H1 (cell line): ENCODE measurements around the gene ROR1. TPM values are rescaled to one million over a fixed set of nuclear protein-coding genes. Genes with fewer than 3 reads are reported as not detected.

Experiments
- CTCF ChIA-PET: fragments of 300-600 bp; sonication (Branson Sonifier 250); formaldehyde crosslinking; loops from one replicate; lab custom pipeline; 2021; ENCODE audit not compliant: partially characterized antibody; lab: Charles Lee
- POLR2A ChIA-PET: fragments of 300-600 bp; sonication (Branson Sonifier 250); formaldehyde crosslinking; loops from one replicate; lab custom pipeline; 2021; ENCODE audit warnings: inconsistent platforms; ENCODE audit not compliant: partially characterized antibody; lab: Charles Lee
- DNase-seq, 2 experiments: peaks; one replicate each; pipeline versions ENCODE4 v3.0.0 to v3.0.0-alpha.2; 2010 to 2022; ENCODE audit warnings: low spot score in 2 of 2, low read depth in 1 of 2, mixed read lengths in 1 of 2
- FAIRE-seq: peaks from 2 replicates; lab custom pipeline; 2011; peaks lifted over from hg19 to GRCh38; lab: Jason Lieb, UNC
- H2AFZ ChIP-seq: 2 replicates; pipeline ENCODE4 v1.8.1; 2012; ENCODE audit warnings: low read length, inconsistent platforms
- H2AK5ac ChIP-seq: 2 replicates; pipeline ENCODE4 v1.6.1; 2013; ENCODE audit warnings: low read depth, low read length
- H2BK120ac ChIP-seq: replicated peaks from 2 replicates; pipeline ENCODE3; 2013; ENCODE audit warnings: low read depth, low read length, inconsistent platforms
- H2BK12ac ChIP-seq: 2 replicates; pipeline ENCODE4 v1.6.1; 2013; ENCODE audit warnings: low read depth, low read length
- H2BK15ac ChIP-seq: 2 replicates; pipeline ENCODE4 v1.6.1; 2013; ENCODE audit warnings: low read length
- H2BK20ac ChIP-seq: 2 replicates; pipeline ENCODE4 v1.6.1; 2013; ENCODE audit warnings: low read length
- H2BK5ac ChIP-seq: 2 replicates; pipeline ENCODE4 v1.6.1; 2013; ENCODE audit warnings: low read depth, low read length
- H3K14ac ChIP-seq: 2 replicates; pipeline ENCODE4 v1.6.1; 2013; ENCODE audit warnings: inconsistent platforms; ENCODE audit not compliant: insufficient read length
- H3K18ac ChIP-seq: 2 replicates; pipeline ENCODE4 v1.6.1; 2013; ENCODE audit warnings: low read length; ENCODE audit errors: extremely low read depth
- H3K23ac ChIP-seq: 2 replicates; pipeline ENCODE4 v1.6.1; 2013; ENCODE audit warnings: inconsistent platforms; ENCODE audit not compliant: insufficient read length
- H3K23me2 ChIP-seq: 2 replicates; pipeline ENCODE4 v1.6.1; 2013; ENCODE audit warnings: low read depth, low read length
- H3K27ac ChIP-seq: 2 replicates; pipeline ENCODE4 v1.6.1; 2011; ENCODE audit warnings: low read depth, low read length, inconsistent platforms
- H3K27me3 ChIP-seq, 4 experiments: replicated peaks in 1 of 4; 1 replicate in 1 of 4; 2 replicates in 3 of 4; pipeline versions ENCODE4 v1.6.1 to v1.8.1; 2011 to 2013; ENCODE audit warnings: low read length in 3 of 4, mild to moderate bottlenecking in 3 of 4, inconsistent platforms in 2 of 4, mixed read lengths in 2 of 4, moderate library complexity in 1 of 4; ENCODE audit not compliant: control insufficient read depth in 3 of 4, insufficient read depth in 3 of 4; ENCODE audit errors: extremely low read depth in 1 of 4
- H3K36me3 ChIP-seq, 4 experiments: 2 replicates each; pipeline versions ENCODE4 v1.6.1 to v1.8.1; 2011 to 2013; ENCODE audit warnings: mild to moderate bottlenecking in 4 of 4, low read length in 3 of 4, moderate library complexity in 2 of 4, control low read depth in 1 of 4, inconsistent platforms in 1 of 4; ENCODE audit not compliant: insufficient read depth in 4 of 4, control insufficient read depth in 2 of 4
- H3K4ac ChIP-seq: replicated peaks from 2 replicates; pipeline ENCODE3; 2013; ENCODE audit warnings: low read length, low read depth, mixed read lengths, inconsistent platforms; ENCODE audit not compliant: insufficient read length
- H3K4me1 ChIP-seq, 4 experiments: replicated peaks in 1 of 4; 1 replicate in 1 of 4; 2 replicates in 3 of 4; pipeline versions ENCODE4 v1.6.1 to v1.8.1; 2011 to 2013; ENCODE audit warnings: low read length in 3 of 4, inconsistent platforms in 2 of 4, mixed read lengths in 1 of 4; ENCODE audit not compliant: insufficient read depth in 4 of 4, control insufficient read depth in 3 of 4
- H3K4me2 ChIP-seq, 2 experiments: 2 replicates each; pipeline versions ENCODE4 v1.6.1 to v1.8.1; 2011 to 2013; ENCODE audit warnings: low read depth in 2 of 2, low read length in 2 of 2, control low read depth in 1 of 2, inconsistent platforms in 1 of 2, mild to moderate bottlenecking in 1 of 2; ENCODE audit not compliant: insufficient read depth in 1 of 2
- H3K4me3 ChIP-seq, 4 experiments: fragments of 200-600, 300-600 bp in 1 of 4; sonication (generic), shearing (Covaris generic), sonication (Bioruptor Twin) in 1 of 4; 2 replicates each; pipeline versions ENCODE4 v1.5.1 to v1.8.1; 2011 to 2016; ENCODE audit warnings: low read length in 4 of 4, low read depth in 3 of 4, control low read depth in 2 of 4, inconsistent platforms in 2 of 4, mild to moderate bottlenecking in 2 of 4, mixed read lengths in 1 of 4, moderate library complexity in 1 of 4; ENCODE audit not compliant: insufficient read depth in 2 of 4; ENCODE audit errors: extremely low read depth in 1 of 4
- H3K56ac ChIP-seq: replicated peaks from 2 replicates; pipeline ENCODE3; 2013; ENCODE audit warnings: low read depth, mild to moderate bottlenecking, mixed read lengths, low read length, inconsistent platforms; ENCODE audit not compliant: insufficient read length
- H3K79me1 ChIP-seq: 2 replicates; pipeline ENCODE4 v1.6.1; 2013; ENCODE audit warnings: low read depth, low read length, control low read depth
- H3K79me2 ChIP-seq, 2 experiments: 2 replicates each; pipeline versions ENCODE4 v1.6.1 to v1.8.1; 2012 to 2013; ENCODE audit warnings: low read length in 2 of 2, mild to moderate bottlenecking in 2 of 2, inconsistent platforms in 1 of 2; ENCODE audit not compliant: insufficient read depth in 2 of 2, control insufficient read depth in 1 of 2
- H3K9ac ChIP-seq, 4 experiments: replicated peaks in 1 of 4; 1 replicate in 1 of 4; 2 replicates in 3 of 4; pipeline versions ENCODE4 v1.6.1 to v1.8.1; 2011 to 2013; ENCODE audit warnings: low read depth in 3 of 4, low read length in 3 of 4, control low read depth in 2 of 4, mild to moderate bottlenecking in 2 of 4, moderate library complexity in 2 of 4, inconsistent platforms in 1 of 4; ENCODE audit errors: extremely low read depth in 1 of 4
- H3K9me3 ChIP-seq, 2 experiments: 2 replicates each; pipeline versions ENCODE4 v1.6.1 to v1.8.1; 2012 to 2013; ENCODE audit warnings: mild to moderate bottlenecking in 2 of 2, moderate library complexity in 2 of 2, control low read depth in 1 of 2, inconsistent platforms in 1 of 2, low read depth in 1 of 2, low read length in 1 of 2, mixed read lengths in 1 of 2; ENCODE audit not compliant: insufficient read depth in 2 of 2
- H4K20me1 ChIP-seq, 2 experiments: replicated peaks in 1 of 2; 2 replicates each; pipeline versions ENCODE3 to v1.8.1; 2011 to 2013; ENCODE audit warnings: inconsistent platforms in 2 of 2, low read length in 2 of 2, mild to moderate bottlenecking in 1 of 2; ENCODE audit not compliant: insufficient read depth in 2 of 2, control insufficient read depth in 1 of 2
- H4K5ac ChIP-seq: 2 replicates; pipeline ENCODE4 v1.6.1; 2013; ENCODE audit warnings: low read length, low read depth, mixed read lengths, inconsistent platforms; ENCODE audit not compliant: insufficient read length
- H4K8ac ChIP-seq: 2 replicates; pipeline ENCODE4 v1.8.0; 2013; ENCODE audit warnings: mild to moderate bottlenecking, moderate library complexity, low read length, inconsistent platforms; ENCODE audit not compliant: insufficient read depth; ENCODE audit errors: extremely low read depth
- H4K91ac ChIP-seq: replicated peaks from 2 replicates; pipeline ENCODE3; 2013; ENCODE audit warnings: low read length, mixed read lengths, inconsistent platforms; ENCODE audit not compliant: insufficient read length
- BACH1 ChIP-seq: IDR thresholded peaks from 2 replicates; pipeline ENCODE4 v1.6.1; 2012; ENCODE audit warnings: low read length, improper control_type of control experiment
- CEBPB ChIP-seq: IDR thresholded peaks from 2 replicates; pipeline ENCODE4 v1.6.1; 2012; ENCODE audit warnings: low read depth, low read length
- CHD2 ChIP-seq: IDR thresholded peaks from 2 replicates; pipeline ENCODE4 v1.6.1; 2012; ENCODE audit warnings: low read length, improper control_type of control experiment
- CREB1 ChIP-seq: IDR thresholded peaks from 2 replicates; pipeline ENCODE4 v1.6.1; 2012; ENCODE audit warnings: inconsistent platforms
- EGR1 ChIP-seq: IDR thresholded peaks from 2 replicates; pipeline ENCODE4 v1.6.1; 2011; ENCODE audit warnings: low read depth, low read length, borderline replicate concordance
- EZH2 ChIP-seq: fragments of 200-600 bp; sonication (generic); IDR thresholded peaks from 2 replicates; pipeline ENCODE4 v1.7.1; 2012; ENCODE audit warnings: low read depth, mild to moderate bottlenecking, moderate library complexity, low read length, inconsistent platforms; ENCODE audit not compliant: severe bottlenecking
- HDAC6 ChIP-seq: IDR thresholded peaks from one replicate; pipeline ENCODE4 v1.7.1; 2012; ENCODE audit warnings: low read depth, mild to moderate bottlenecking, inconsistent platforms, low read length, moderate library complexity
- KDM1A ChIP-seq: fragments of 200-600, 300-600 bp; sonication (generic); IDR thresholded peaks from 2 replicates; pipeline ENCODE4 v1.7.1; 2016; ENCODE audit warnings: mild to moderate bottlenecking, low read length, borderline replicate concordance
- NRF1 ChIP-seq: IDR thresholded peaks from 2 replicates; pipeline ENCODE4 v1.6.1; 2011; ENCODE audit warnings: mild to moderate bottlenecking, low read depth, low read length, improper control_type of control experiment
- POLR2A ChIP-seq, 2 experiments: IDR thresholded peaks; 1 replicate in 1 of 2; 2 replicates in 1 of 2; pipeline ENCODE4 v1.6.1; 2011; ENCODE audit warnings: low read depth in 2 of 2, low read length in 2 of 2, mild to moderate bottlenecking in 2 of 2; ENCODE audit errors: control extremely low read depth in 1 of 2
- TAF7 ChIP-seq: optimal IDR thresholded peaks from 2 replicates; pipeline ENCODE3; 2011; ENCODE audit warnings: low read depth, mild to moderate bottlenecking, inconsistent platforms, low read length, moderate library complexity, borderline replicate concordance
- TEAD4 ChIP-seq: IDR thresholded peaks from 2 replicates; pipeline ENCODE4 v1.6.1; 2012; ENCODE audit warnings: low read depth, low read length, inconsistent platforms, mixed read lengths
- WGBS, 2 experiments: shearing (Covaris generic) in 1 of 2; methylation state at CpG; one replicate each; pipeline versions ENCODE4 v1.1.6 to v1.1.7; 2013 to 2015; ENCODE audit warnings: low lambda C conversion rate in 2 of 2, mixed read lengths in 2 of 2, inconsistent platforms in 1 of 2, low coverage in 1 of 2, missing lambda C conversion rate in 1 of 2; ENCODE audit not compliant: insufficient replicate concordance in 2 of 2, insufficient coverage in 1 of 2, insufficient read length in 1 of 2; ENCODE audit errors: extremely low coverage in 1 of 2, missing lambda C conversion rate in 1 of 2; 5-methylcytosine and 5-hydroxymethylcytosine counted together
- polyA plus RNA-seq, 7 experiments: library from polyadenylated mRNA; depleted of rRNA in 3 of 7; stranded (reverse) in 5 of 7; unstranded in 2 of 7; fragments of >200 nt in 5 of 7; fragments of 200-250 nt in 2 of 7; gene quantifications; 1 replicate in 5 of 7; 2 replicates in 1 of 7; 4 replicates in 1 of 7; pipeline versions ENCODE4 v1.2.1 to v1.2.3, GENCODE V29; 2011 to 2013; ENCODE audit warnings: missing spikeins in 2 of 7, mixed read lengths in 2 of 7
- total RNA-seq: library from RNA; stranded (reverse); fragmentation: NEBNext Ultra II Directional; extraction: Animal tissue kit (Norgen Biotek cat#: 25700); gene quantifications from 2 replicates; pipeline ENCODE4 v1.2.1, GENCODE V29; 2021
- TF ChIP-seq, protein P1 (sequence below), 3 experiments: IDR thresholded peaks; 1 replicate in 2 of 3; 2 replicates in 1 of 3; pipeline versions ENCODE4 v1.5.1 to v1.6.1; 2011; ENCODE audit warnings: low read length in 3 of 3, mild to moderate bottlenecking in 3 of 3, inconsistent platforms in 2 of 3, low read depth in 1 of 3, moderate library complexity in 1 of 3; ENCODE audit not compliant: insufficient read depth in 1 of 3; ENCODE audit errors: control extremely low read depth in 1 of 3

ROR1 gene
- total and polyA plus RNA-seq, 2 of the 8 experiments (the other 6 are each of a cell fraction or from before 2014, with no cell fraction given) = 33.6 to 73.6 TPM

- Histone ChIP-seq H2BK15ac (no peak overlapping the region), H3K18ac (no peak overlapping the region), H4K8ac (no peak overlapping the region), H3K4me2 (no peak overlapping the region), H3K27ac (no peak overlapping the region), H4K91ac (no peak overlapping the region), H3K36me3 (no peaks in the 10 kb centered on the region), H3K9ac (no peak overlapping the region), H2AK5ac (no peak overlapping the region), H3K23ac (no peak overlapping the region), H3K23me2 (no peaks in the 10 kb centered on the region), H3K79me2 (peaks cover 0 to 43% of the 10 kb centered on the region in 2 experiments; a peak in 2 of 4 replicates), H3K4ac (no peak overlapping the region), H3K9me3 (no peaks in the 10 kb centered on the region), H2BK12ac (no peak overlapping the region), H2BK20ac (no peak overlapping the region), H3K4me1 (peaks cover 0 to 8% (median under 1%) of the 10 kb centered on the region in 4 experiments; a peak in 4 of 7 replicates), H3K4me3 (no peak overlapping the region), H3K56ac (no peak overlapping the region), H3K27me3 (no peaks in the 10 kb centered on the region), H3K79me1 (no peaks in the 10 kb centered on the region; the same call in 1 of the 2 replicates), H4K20me1 (peaks cover 2 to 5% of the 10 kb centered on the region in 2 experiments), H4K5ac (no peak overlapping the region), H2BK120ac (no peak overlapping the region), H3K14ac (no peak overlapping the region), H2AFZ (no peak overlapping the region), H2BK5ac (no peak overlapping the region)
- ChIA-PET POLR2A (no interaction called here), CTCF (interaction anchor here (0.6 to 3.6 kb wide), 3 partner anchors 19 to 135 kb away, joined by 3 to 13 read pairs (median 3); no protein-coding TSS in a partner anchor)
- 86% methylated on average over 2 of the region's 2 CpGs; no CpG with 5 or more reads in 1 of the 2 experiments for WGBS, 2 experiments
- no peak for TF ChIP-seq CREB1
- no peak for TF ChIP-seq NRF1
- TF ChIP-seq POLR2A (IDR thresholded peaks at IDR 0.05; ENCODE audit: control extremely low read depth in 1 of 2, low read depth in 2 of 2, low read length in 2 of 2) = no peak
- TF ChIP-seq TEAD4 = no peak
- no peak for TF ChIP-seq HDAC6
- TF ChIP-seq BACH1 = no peak
- no peak for TF ChIP-seq EGR1
- TF ChIP-seq, protein P1, sequence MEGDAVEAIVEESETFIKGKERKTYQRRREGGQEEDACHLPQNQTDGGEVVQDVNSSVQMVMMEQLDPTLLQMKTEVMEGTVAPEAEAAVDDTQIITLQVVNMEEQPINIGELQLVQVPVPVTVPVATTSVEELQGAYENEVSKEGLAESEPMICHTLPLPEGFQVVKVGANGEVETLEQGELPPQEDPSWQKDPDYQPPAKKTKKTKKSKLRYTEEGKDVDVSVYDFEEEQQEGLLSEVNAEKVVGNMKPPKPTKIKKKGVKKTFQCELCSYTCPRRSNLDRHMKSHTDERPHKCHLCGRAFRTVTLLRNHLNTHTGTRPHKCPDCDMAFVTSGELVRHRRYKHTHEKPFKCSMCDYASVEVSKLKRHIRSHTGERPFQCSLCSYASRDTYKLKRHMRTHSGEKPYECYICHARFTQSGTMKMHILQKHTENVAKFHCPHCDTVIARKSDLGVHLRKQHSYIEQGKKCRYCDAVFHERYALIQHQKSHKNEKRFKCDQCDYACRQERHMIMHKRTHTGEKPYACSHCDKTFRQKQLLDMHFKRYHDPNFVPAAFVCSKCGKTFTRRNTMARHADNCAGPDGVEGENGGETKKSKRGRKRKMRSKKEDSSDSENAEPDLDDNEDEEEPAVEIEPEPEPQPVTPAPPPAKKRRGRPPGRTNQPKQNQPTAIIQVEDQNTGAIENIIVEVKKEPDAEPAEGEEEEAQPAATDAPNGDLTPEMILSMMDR (IDR thresholded peaks at IDR 0.05; ENCODE audit: control extremely low read depth in 1 of 3, insufficient read depth in 1 of 3, low read depth in 1 of 3, low read length in 3 of 3) = no peak
- TF ChIP-seq CHD2 = no peak
- no peak for TF ChIP-seq KDM1A
- no peak for TF ChIP-seq EZH2
- TF ChIP-seq CEBPB = no peak
- no peak for TF ChIP-seq TAF7
- no peak for FAIRE-seq
- no peak for DNase-seq
Measured at GRCh38 chr1:64107632-64108031, 333.8 kb downstream of the ROR1 start.
